ENCODE measurements around the gene WDFY4.

DNA sequence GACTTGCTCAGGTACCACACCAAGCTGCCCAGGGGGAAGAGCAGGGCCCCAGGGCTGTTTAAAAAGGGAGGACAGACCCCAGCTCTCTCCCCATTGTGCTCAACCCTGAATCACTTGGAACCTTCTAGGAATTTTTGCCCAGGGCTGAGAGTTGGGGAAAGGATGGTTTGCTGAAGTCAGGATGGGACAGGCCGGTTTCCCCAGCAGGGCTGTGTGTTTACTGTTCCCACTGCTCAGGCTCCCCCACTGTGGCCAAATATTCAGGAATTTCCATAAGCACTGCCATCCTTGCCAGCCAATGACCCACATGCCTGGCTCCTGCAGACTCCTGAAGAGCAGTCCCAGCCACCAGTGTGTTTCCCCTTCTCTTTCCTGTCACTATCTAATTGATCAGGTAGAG, 120.7 kb downstream of the WDFY4 start:
- TF ChIP-seq ZNF354C (tag by site-specific recombination; IDR thresholded peaks at IDR 0.05; ENCODE audit: borderline replicate concordance, low read depth) (no peak), CTCF (tag by site-specific recombination; IDR thresholded peaks at IDR 0.05) (no peak), MZF1 (tag by site-specific recombination; IDR thresholded peaks at IDR 0.05; ENCODE audit: borderline replicate concordance) (no peak), ZNF169 (tag by site-specific recombination; IDR thresholded peaks at IDR 0.05) (no peak)
- TF ChIP-seq, protein P1, sequence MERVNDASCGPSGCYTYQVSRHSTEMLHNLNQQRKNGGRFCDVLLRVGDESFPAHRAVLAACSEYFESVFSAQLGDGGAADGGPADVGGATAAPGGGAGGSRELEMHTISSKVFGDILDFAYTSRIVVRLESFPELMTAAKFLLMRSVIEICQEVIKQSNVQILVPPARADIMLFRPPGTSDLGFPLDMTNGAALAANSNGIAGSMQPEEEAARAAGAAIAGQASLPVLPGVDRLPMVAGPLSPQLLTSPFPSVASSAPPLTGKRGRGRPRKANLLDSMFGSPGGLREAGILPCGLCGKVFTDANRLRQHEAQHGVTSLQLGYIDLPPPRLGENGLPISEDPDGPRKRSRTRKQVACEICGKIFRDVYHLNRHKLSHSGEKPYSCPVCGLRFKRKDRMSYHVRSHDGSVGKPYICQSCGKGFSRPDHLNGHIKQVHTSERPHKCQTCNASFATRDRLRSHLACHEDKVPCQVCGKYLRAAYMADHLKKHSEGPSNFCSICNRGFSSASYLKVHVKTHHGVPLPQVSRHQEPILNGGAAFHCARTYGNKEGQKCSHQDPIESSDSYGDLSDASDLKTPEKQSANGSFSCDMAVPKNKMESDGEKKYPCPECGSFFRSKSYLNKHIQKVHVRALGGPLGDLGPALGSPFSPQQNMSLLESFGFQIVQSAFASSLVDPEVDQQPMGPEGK (tag by site-specific recombination; IDR thresholded peaks at IDR 0.05) = no peak

Measured in HEK293 (cell line).